ENCODE data around the gene MX1. TPM values are rescaled to one million over a fixed set of nuclear protein-coding genes. Genes with fewer than 3 reads are reported as not detected.

Gene MX1
- total RNA-seq, 1 donor from 2014 or later = 3.3 TPM

- no peak for DNase-seq (ENCODE audit: low read depth, low spot score)
- Mint-ChIP-seq H3K36me3 (ENCODE audit: low read depth) (peaks cover 3% of the 10 kb centered on the region), H3K4me1 (no peaks in the 10 kb centered on the region), H3K9me3 (peaks cover under 1% of the 10 kb centered on the region), H3K27ac (ENCODE audit: unreplicated experiment) (no peak overlapping the region), H3K4me3 (no peak overlapping the region), H3K27me3 (ENCODE audit: low read depth) (peaks cover 41% of the 10 kb centered on the region)
- no peak for TF ChIP-seq CTCF (conservative IDR thresholded peaks at IDR 0.05)
Measured at GRCh38 chr21:41429305-41429704, 3.3 kb downstream of the MX1 start.

GRCh38 chr21:41429925-41430491 lies 4.0 kb downstream of the MX1 start:
- no peaks in the 10 kb centered on the region for H3K4me1 Mint-ChIP-seq
- no peak overlapping the region for H3K27ac Mint-ChIP-seq (ENCODE audit: unreplicated experiment)
- H3K36me3 Mint-ChIP-seq (ENCODE audit: low read depth) = peaks cover 9% of the 10 kb centered on the region
- H3K4me3 Mint-ChIP-seq = no peak overlapping the region
- no peak for TF ChIP-seq CTCF (conservative IDR thresholded peaks at IDR 0.05)
- H3K27me3 Mint-ChIP-seq (ENCODE audit: low read depth) = peaks cover 36% of the 10 kb centered on the region
- no peak for DNase-seq (ENCODE audit: low read depth, low spot score)
- peaks cover 6% of the 10 kb centered on the region for H3K9me3 Mint-ChIP-seq

GRCh38 chr21:41431788-41432548 lies 5.9 kb downstream of the MX1 start:
- Mint-ChIP-seq H3K4me1 (no peaks in the 10 kb centered on the region), H3K27me3 (ENCODE audit: low read depth) (peaks cover 20% of the 10 kb centered on the region), H3K36me3 (ENCODE audit: low read depth) (peaks cover 19% of the 10 kb centered on the region), H3K4me3 (no peak overlapping the region), H3K27ac (ENCODE audit: unreplicated experiment) (no peak overlapping the region), H3K9me3 (peaks cover 15% of the 10 kb centered on the region)
- no peak for TF ChIP-seq CTCF (conservative IDR thresholded peaks at IDR 0.05)
- DNase-seq (ENCODE audit: low read depth, low spot score) = no peak

GRCh38 chr21:41432562-41433460 lies 6.8 kb downstream of the MX1 start:
- H3K4me3 Mint-ChIP-seq = no peak overlapping the region
- peaks cover 15% of the 10 kb centered on the region for H3K9me3 Mint-ChIP-seq
- no peak for DNase-seq (ENCODE audit: low read depth, low spot score)
- no peak overlapping the region for H3K27ac Mint-ChIP-seq (ENCODE audit: unreplicated experiment)
- peaks cover 19% of the 10 kb centered on the region for H3K36me3 Mint-ChIP-seq (ENCODE audit: low read depth)
- peaks cover 11% of the 10 kb centered on the region for H3K27me3 Mint-ChIP-seq (ENCODE audit: low read depth)
- no peaks in the 10 kb centered on the region for H3K4me1 Mint-ChIP-seq
- TF ChIP-seq CTCF (conservative IDR thresholded peaks at IDR 0.05) = no peak

- no peaks in the 10 kb centered on the region for H3K4me1 Mint-ChIP-seq
- peaks cover 15% of the 10 kb centered on the region for H3K9me3 Mint-ChIP-seq
- H3K27me3 Mint-ChIP-seq (ENCODE audit: low read depth) = peaks cover 4% of the 10 kb centered on the region
- no peak for DNase-seq (ENCODE audit: low read depth, low spot score)
- H3K27ac Mint-ChIP-seq (ENCODE audit: unreplicated experiment) = no peak overlapping the region
- H3K36me3 Mint-ChIP-seq (ENCODE audit: low read depth) = peaks cover 19% of the 10 kb centered on the region
- no peak overlapping the region for H3K4me3 Mint-ChIP-seq
- no peak for TF ChIP-seq CTCF (conservative IDR thresholded peaks at IDR 0.05)
Measured at GRCh38 chr21:41433566-41433965, 7.5 kb downstream of the MX1 start.
